Activated B cell treated with CpG ODN at 0.5 μM for 24 hours (primary cell): ENCODE results near the gene CAMSAP1. TPM values are rescaled to one million over a fixed set of nuclear protein-coding genes. Genes with fewer than 3 reads are reported as not detected.
"Not testable (repeated sequence)": the region's sequence is repeated elsewhere in the genome, so short reads cannot be mapped to it uniquely, and the experiment has no call there.

Experiments
- ATAC-seq: fragments of 200-7000 bp; cut with Tn5 transposase; one replicate; pipeline ENCODE4 v1.10.0; 2021; ENCODE audit warnings: low read depth, mild to moderate bottlenecking, moderate library complexity
- CTCF ChIA-PET: fragments of 350-600 bp; sonication (Branson Sonifier 250); formaldehyde crosslinking; loops from one replicate; lab custom pipeline; 2021; ENCODE audit warnings: antibody characterized with exemption; lab: Charles Lee
- POLR2A ChIA-PET: fragments of 350-600 bp; sonication (Branson Sonifier 250); formaldehyde crosslinking; loops from one replicate; lab custom pipeline; 2021; ENCODE audit warnings: antibody characterized with exemption; lab: Charles Lee
- DNase-seq: peaks from one replicate; pipeline ENCODE4 v3.0.0; 2022
- H3K27ac Mint-ChIP-seq: one replicate; pipeline ENCODE4 v1.8.0; 2020; ENCODE audit warnings: mixed read lengths
- H3K27me3 Mint-ChIP-seq: one replicate; pipeline ENCODE4 v1.8.0; 2021; ENCODE audit warnings: mixed read lengths
- H3K36me3 Mint-ChIP-seq: one replicate; pipeline ENCODE4 v1.8.0; 2021; ENCODE audit warnings: low read depth, mixed read lengths
- H3K4me1 Mint-ChIP-seq: one replicate; pipeline ENCODE4 v1.8.0; 2021; ENCODE audit warnings: mixed read lengths
- H3K4me3 Mint-ChIP-seq: one replicate; pipeline ENCODE4 v1.8.0; 2020; ENCODE audit warnings: mild to moderate bottlenecking, mixed read lengths
- H3K9me3 Mint-ChIP-seq: one replicate; pipeline ENCODE4 v1.8.0; 2020; ENCODE audit warnings: mixed read lengths
- CTCF ChIP-seq: fragments of 200-600 bp; IDR thresholded peaks from one replicate; pipeline ENCODE4 v1.8.0; 2022; ENCODE audit warnings: antibody characterized with exemption, mild to moderate bottlenecking
- intact Hi-C: fragments of 100-400 bp; cut with micrococcal nuclease; formaldehyde crosslinking; loops from one replicate; pipeline ENCODE4 v1.15.1; 2024
- total RNA-seq: library from RNA; stranded (reverse); gene quantifications from 2 replicates; pipeline ENCODE4 v1.2.3, GENCODE V29; 2022

CAMSAP1 gene
- total RNA-seq, 1 donor from 2014 or later = 16.9 TPM

GRCh38 chr9:135921749-135922310 lies 14.5 kb upstream of the CAMSAP1 start:
- Mint-ChIP-seq H3K4me1 (peaks cover 6% of the 10 kb centered on the region), H3K36me3 (peaks cover 13% of the 10 kb centered on the region), H3K27ac (no peak overlapping the region), H3K4me3 (no peak overlapping the region), H3K27me3 (no peaks in the 10 kb centered on the region), H3K9me3 (peaks cover 10% of the 10 kb centered on the region)
- POLR2A ChIA-PET = no interaction called here
- DNase-seq (no peak), ATAC-seq (no peak)
- CTCF ChIA-PET = no interaction called here
- intact Hi-C loops = no loop called here
- no peak for TF ChIP-seq CTCF

GRCh38 chr9:135920973-135921585 lies 13.7 kb upstream of the CAMSAP1 start:
- ATAC-seq (no peak), DNase-seq (no peak)
- ChIA-PET POLR2A (no interaction called here), CTCF (no interaction called here)
- Mint-ChIP-seq H3K27me3 (no peaks in the 10 kb centered on the region), H3K27ac (no peak overlapping the region), H3K9me3 (peaks cover 15% of the 10 kb centered on the region), H3K4me3 (no peak overlapping the region), H3K36me3 (peaks cover 20% of the 10 kb centered on the region), H3K4me1 (peaks cover 13% of the 10 kb centered on the region)
- no peak for TF ChIP-seq CTCF
- intact Hi-C loops = no loop called here

- no peak for DNase-seq
- Mint-ChIP-seq H3K27me3 (no peaks in the 10 kb centered on the region), H3K4me1 (peaks cover 17% of the 10 kb centered on the region), H3K27ac (no peak overlapping the region), H3K36me3 (peaks cover 27% of the 10 kb centered on the region), H3K9me3 (peaks cover 20% of the 10 kb centered on the region), H3K4me3 (no peak overlapping the region)
- ChIA-PET POLR2A (no interaction called here), CTCF (no interaction called here)
- TF ChIP-seq CTCF = no peak
- ATAC-seq = no peak
- intact Hi-C loops = no loop called here
Observed at GRCh38 chr9:135920256-135920930, 13.0 kb upstream of the CAMSAP1 start.

GRCh38 chr9:135919318-135919890 lies 12.1 kb upstream of the CAMSAP1 start:
- Mint-ChIP-seq H3K9me3 (peaks cover 23% of the 10 kb centered on the region), H3K27ac (no peak overlapping the region), H3K4me3 (no peak overlapping the region), H3K36me3 (peaks cover 33% of the 10 kb centered on the region), H3K27me3 (no peaks in the 10 kb centered on the region), H3K4me1 (peaks cover 17% of the 10 kb centered on the region)
- intact Hi-C loops = no loop called here
- POLR2A ChIA-PET = no interaction called here
- no peak for ATAC-seq
- TF ChIP-seq CTCF = no peak
- CTCF ChIA-PET = no interaction called here
- no peak for DNase-seq

- H3K4me1 Mint-ChIP-seq = peaks cover 21% of the 10 kb centered on the region
- H3K27ac Mint-ChIP-seq, H3K27me3 Mint-ChIP-seq, H3K4me3 Mint-ChIP-seq, POLR2A ChIA-PET, DNase-seq, intact Hi-C loops, CTCF ChIA-PET, ATAC-seq: not testable (repeated sequence)
- H3K36me3 Mint-ChIP-seq = peaks cover 50% of the 10 kb centered on the region
- peaks cover 29% of the 10 kb centered on the region for H3K9me3 Mint-ChIP-seq
Observed at GRCh38 chr9:135916227-135916626, 8.9 kb upstream of the CAMSAP1 start.
